HL-60 (cell line): ENCODE data around the gene HOXB7.

ENCODE experiments used
- DNase-seq, 2 experiments: peaks; one replicate each; pipeline ENCODE4 v3.0.0-alpha.2; 2010 to 2020; ENCODE audit warnings: low read depth in 1 of 2, low spot score in 1 of 2
- H3K27ac ChIP-seq: fragments of 250-450 bp; sonication (Bioruptor Pico); replicated peaks from 2 replicates; pipeline ENCODE4 v1.5.1; 2020; ENCODE audit warnings: mild to moderate bottlenecking, moderate library complexity
- H3K27me3 ChIP-seq: fragments of 250-450 bp; sonication (Bioruptor Pico); 2 replicates; pipeline ENCODE4 v1.5.1; 2021; ENCODE audit warnings: mild to moderate bottlenecking, moderate library complexity; ENCODE audit not compliant: insufficient read depth, poor library complexity, severe bottlenecking
- H3K4me3 ChIP-seq: replicated peaks from 2 replicates; pipeline ENCODE4 v1.5.1; 2011; ENCODE audit warnings: mild to moderate bottlenecking, control low read depth, low read length; ENCODE audit not compliant: insufficient read depth
- CTCF ChIP-seq: IDR thresholded peaks from one replicate; pipeline ENCODE4 v1.5.1; 2011; ENCODE audit warnings: low read length, control low read depth, inconsistent platforms; ENCODE audit not compliant: insufficient read depth
- GABPA ChIP-seq: IDR thresholded peaks from 2 replicates; pipeline ENCODE4 v1.6.1; 2012; ENCODE audit warnings: low read depth
- POLR2AphosphoS5 ChIP-seq: IDR thresholded peaks from 2 replicates; pipeline ENCODE4 v1.6.1; 2012; ENCODE audit warnings: low read depth
- REST ChIP-seq: IDR thresholded peaks from 2 replicates; pipeline ENCODE4 v1.6.1; 2012; ENCODE audit warnings: low read depth; ENCODE audit not compliant: insufficient replicate concordance
- SPI1 ChIP-seq: IDR thresholded peaks from 2 replicates; pipeline ENCODE4 v1.6.1; 2012; ENCODE audit warnings: low read depth, mild to moderate bottlenecking, borderline replicate concordance

The HOXB7 gene

GRCh38 chr17:48628649-48629410, 18.0 kb upstream of the HOXB7 start:
- H3K27me3 ChIP-seq, result peaks cover 84% of the 10 kb centered on the region
- peak in 1 of 2 experiments; percentile 11 for DNase-seq

GRCh38 chr17:48627623-48628521, 17.1 kb upstream of the HOXB7 start:
- H3K27me3 ChIP-seq, result peaks cover 84% of the 10 kb centered on the region
- H3K27ac ChIP-seq, result no peak overlapping the region
- TF ChIP-seq REST, result no peak
- TF ChIP-seq GABPA, result no peak
- no peak for TF ChIP-seq POLR2AphosphoS5

More at GRCh38 chr17:48628649-48629410, 18.0 kb upstream of the HOXB7 start:
- H3K27ac ChIP-seq, result no peak overlapping the region
- H3K4me3 ChIP-seq, result no peak overlapping the region
- TF ChIP-seq CTCF (no peak), POLR2AphosphoS5 (no peak), GABPA (no peak), REST (no peak), SPI1 (no peak)

GRCh38 chr17:48627118-48627597, 16.3 kb upstream of the HOXB7 start:
- Histone ChIP-seq H3K27me3 (peaks cover 81% of the 10 kb centered on the region), H3K27ac (no peak overlapping the region), H3K4me3 (no peak overlapping the region)
- DNase-seq, result no peak
- no peak for TF ChIP-seq POLR2AphosphoS5
- TF ChIP-seq REST, result no peak
- TF ChIP-seq SPI1, result no peak
- no peak for TF ChIP-seq GABPA

More at GRCh38 chr17:48627623-48628521, 17.1 kb upstream of the HOXB7 start:
- H3K4me3 ChIP-seq, result no peak overlapping the region
- DNase-seq, result no peak
